Choroid plexus epithelial cell (primary cell): Measurements from ENCODE around the gene TRAPPC5.

Experiments used
- DNase-seq: peaks from one replicate; pipeline ENCODE4 v3.0.0-alpha.2; 2010; ENCODE audit warnings: low read depth
- H3K4me3 ChIP-seq: 2 replicates; pipeline ENCODE4 v1.5.1; 2011; ENCODE audit warnings: low read depth, mild to moderate bottlenecking, control low read depth, low read length, moderate library complexity
- TF ChIP-seq, protein P1 (sequence below): conservative IDR thresholded peaks from 2 replicates; pipeline ENCODE4 v1.5.1; 2011; ENCODE audit warnings: low read depth, mild to moderate bottlenecking, control low read depth, inconsistent platforms, low read length, moderate library complexity

Gene TRAPPC5

DNA sequence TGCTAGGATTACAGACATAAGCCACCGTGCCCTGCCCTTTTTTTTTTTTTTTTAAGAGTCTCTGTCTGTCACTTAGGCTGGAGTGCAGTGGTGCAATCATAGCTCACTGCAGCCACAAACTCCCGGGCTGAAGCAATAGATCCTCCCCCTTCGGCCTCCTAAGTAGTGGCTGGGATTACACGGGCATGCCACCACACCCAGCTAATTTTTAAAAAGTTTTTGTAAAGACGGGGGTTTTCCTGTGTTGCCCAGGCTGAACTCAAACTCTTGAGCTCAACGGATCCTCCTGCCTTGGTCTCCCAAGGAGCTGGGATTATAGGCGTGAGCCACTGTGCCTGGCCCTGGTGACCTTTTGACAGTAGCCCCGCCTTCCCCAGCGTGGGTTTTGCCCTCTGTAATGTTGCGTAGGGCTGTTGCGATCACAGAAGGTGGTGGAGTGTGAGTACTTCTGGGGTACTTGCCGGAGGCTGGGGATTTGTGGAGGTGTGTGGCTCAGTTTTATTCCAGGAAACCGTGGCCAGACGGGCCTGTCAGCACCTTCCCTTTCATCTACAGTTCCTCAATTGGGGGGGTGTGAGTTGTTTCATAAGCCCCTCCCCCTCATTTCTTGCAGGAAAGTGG lies 23.4 kb upstream of the TRAPPC5 start:
- H3K4me3 ChIP-seq = no peak overlapping the region
- DNase-seq = no peak
- TF ChIP-seq, protein P1, sequence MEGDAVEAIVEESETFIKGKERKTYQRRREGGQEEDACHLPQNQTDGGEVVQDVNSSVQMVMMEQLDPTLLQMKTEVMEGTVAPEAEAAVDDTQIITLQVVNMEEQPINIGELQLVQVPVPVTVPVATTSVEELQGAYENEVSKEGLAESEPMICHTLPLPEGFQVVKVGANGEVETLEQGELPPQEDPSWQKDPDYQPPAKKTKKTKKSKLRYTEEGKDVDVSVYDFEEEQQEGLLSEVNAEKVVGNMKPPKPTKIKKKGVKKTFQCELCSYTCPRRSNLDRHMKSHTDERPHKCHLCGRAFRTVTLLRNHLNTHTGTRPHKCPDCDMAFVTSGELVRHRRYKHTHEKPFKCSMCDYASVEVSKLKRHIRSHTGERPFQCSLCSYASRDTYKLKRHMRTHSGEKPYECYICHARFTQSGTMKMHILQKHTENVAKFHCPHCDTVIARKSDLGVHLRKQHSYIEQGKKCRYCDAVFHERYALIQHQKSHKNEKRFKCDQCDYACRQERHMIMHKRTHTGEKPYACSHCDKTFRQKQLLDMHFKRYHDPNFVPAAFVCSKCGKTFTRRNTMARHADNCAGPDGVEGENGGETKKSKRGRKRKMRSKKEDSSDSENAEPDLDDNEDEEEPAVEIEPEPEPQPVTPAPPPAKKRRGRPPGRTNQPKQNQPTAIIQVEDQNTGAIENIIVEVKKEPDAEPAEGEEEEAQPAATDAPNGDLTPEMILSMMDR = no peak

DNA sequence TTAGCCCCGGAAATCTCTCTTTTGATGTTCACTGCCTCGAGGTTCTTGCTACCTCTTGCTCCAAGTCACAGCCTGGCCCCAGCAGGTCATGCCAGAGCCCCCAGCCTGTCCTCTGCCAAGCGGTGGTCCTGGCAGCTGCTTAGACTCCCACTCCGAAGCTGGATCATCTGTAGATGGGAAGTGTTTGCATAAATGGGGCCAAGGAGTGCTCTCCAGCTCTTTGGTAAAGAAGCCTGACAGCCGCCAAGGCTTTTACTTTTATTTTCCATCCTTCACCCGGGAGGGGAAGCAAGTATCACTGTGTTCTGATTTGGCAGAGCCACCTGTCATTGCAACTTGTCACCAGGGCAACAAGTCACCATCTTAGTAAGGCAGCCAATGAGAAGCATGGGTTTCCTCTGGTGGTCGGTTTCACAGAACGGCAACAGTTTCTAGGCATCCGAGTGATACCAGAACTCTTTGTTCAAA lies 22.4 kb upstream of the TRAPPC5 start:
- no peak for DNase-seq
- H3K4me3 ChIP-seq = no peak overlapping the region
- TF ChIP-seq, protein P1 = no peak

DNA sequence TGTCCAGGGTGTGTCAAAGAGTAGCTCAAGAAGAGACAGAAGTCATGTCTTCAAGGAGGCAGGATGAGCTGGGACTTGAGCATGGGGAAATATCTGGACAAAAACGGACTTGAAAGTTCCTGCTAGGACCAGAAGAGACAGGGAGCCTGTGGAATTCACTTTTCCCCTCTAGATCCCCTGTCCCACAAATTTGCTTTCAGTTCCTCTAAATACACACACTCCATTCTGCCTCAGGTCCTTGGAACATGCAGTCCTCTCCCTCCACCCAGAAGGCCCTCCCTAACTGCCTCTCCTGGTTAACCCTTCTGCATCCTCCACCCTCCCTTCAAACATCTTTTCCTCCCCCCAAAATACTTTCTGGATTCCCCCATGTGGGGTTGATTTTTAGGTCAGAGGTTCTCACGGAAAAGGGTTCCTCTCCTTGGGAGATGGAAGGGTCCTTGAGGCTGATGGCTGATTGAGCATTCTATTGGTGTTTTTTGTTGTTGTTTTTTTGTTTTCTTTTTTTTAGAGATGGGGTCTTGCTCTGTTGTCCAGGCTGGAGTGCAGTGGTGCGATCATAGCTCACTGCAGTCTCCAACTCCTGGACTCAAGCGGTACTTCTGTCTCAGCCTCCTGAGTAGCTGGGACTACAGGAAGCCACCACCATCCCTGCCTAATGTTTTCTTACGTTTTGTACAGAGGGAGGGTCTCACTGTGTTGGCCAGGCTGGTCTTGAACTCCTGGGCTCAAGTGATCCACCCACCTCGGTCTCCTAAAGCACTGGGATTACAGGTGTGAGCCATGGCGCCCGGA lies 18.7 kb upstream of the TRAPPC5 start:
- no peak for DNase-seq
- TF ChIP-seq, protein P1 = no peak
- no peak overlapping the region for H3K4me3 ChIP-seq

DNA sequence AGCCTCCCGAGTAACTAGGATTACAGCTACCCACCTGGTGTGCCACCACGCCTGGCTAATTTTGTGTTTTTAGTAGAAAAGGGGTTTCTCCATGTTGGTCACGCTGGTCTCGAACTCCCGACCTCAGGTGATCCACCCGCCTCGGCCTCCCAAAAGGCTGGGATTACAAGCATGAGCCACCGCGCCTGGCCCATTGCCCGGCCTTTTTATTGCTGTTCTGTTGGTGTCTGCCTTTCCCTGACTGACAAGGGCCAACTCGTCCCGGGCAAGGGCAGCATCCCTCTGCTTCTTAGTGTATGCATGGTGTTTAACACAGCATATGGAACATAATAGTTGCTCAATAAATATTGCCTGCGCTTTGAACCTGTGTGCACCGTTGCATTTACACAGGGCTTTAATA lies 18.0 kb upstream of the TRAPPC5 start:
- H3K4me3 ChIP-seq = no peak overlapping the region
- TF ChIP-seq, protein P1 = no peak
- no peak for DNase-seq

DNA sequence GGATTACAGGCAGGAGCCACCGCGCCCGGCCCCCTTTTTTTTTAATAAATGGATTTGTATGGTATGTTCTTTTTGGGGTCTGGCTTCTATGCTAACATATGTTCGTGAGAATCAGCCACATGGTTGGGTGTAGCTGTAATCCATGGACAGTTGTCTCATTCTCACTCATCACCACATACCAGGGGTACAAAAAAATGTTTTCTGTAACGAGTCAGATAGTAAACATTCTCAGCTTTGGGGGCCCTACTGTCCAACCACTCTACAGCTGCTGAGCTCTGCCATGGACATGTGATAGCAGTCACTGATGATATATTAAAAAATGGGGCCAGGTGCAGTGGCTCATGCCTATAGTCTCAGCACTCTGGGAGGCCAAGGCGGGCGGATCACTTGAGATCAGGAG lies 16.9 kb upstream of the TRAPPC5 start:
- H3K4me3 ChIP-seq = no peak overlapping the region
- no peak for DNase-seq
- TF ChIP-seq, protein P1 = no peak

DNA sequence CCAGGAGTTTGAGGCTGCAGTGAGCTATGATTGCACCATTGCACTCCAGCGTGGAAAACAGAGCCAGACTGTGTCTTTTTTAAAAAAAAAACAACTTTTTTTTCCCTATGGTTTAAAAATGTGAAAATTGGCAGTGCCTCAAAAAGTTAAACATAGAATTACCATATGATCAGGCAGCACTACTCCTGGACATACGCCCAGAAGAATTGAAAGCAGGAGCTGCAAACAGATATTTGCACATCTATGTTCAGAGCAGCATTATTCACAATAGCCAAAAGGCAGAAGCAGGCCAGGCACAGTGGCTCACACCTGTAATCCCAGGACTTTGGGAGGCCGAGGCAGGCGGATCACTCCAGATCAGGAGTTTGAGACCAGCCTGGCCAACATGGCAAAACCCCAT lies 15.6 kb upstream of the TRAPPC5 start:
- peak; percentile 91 for DNase-seq
- no peak overlapping the region for H3K4me3 ChIP-seq
- TF ChIP-seq, protein P1 = no peak
